SKM-1 (cell line): Measurements from ENCODE around the gene EPHB1.

Source experiments
- DNase-seq: peaks from one replicate; lab custom pipeline; 2025; ENCODE audit not compliant: unreplicated experiment; lab: John Stamatoyannopoulos, UW

EPHB1 gene

DNA sequence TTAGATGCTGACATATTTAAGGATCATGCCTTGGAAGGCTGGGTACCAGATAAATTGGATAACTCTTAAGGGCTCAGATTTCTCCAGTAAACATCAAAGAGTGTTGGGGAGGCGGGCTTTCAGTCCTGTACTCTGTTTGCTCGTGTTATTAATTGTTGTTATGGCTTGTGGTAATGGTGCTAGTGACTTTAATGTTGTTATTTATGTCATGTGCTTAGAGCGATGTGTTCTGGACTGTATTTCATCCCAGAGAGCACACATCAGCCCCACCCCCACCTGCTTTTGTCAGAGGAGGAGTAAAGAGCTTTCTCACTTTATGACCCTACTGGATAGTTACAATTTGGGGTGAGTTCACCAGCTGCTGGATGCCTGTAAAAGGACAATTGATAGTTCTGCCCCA, 386.3 kb downstream of the EPHB1 start:
- DNase-seq, result no peak

DNA sequence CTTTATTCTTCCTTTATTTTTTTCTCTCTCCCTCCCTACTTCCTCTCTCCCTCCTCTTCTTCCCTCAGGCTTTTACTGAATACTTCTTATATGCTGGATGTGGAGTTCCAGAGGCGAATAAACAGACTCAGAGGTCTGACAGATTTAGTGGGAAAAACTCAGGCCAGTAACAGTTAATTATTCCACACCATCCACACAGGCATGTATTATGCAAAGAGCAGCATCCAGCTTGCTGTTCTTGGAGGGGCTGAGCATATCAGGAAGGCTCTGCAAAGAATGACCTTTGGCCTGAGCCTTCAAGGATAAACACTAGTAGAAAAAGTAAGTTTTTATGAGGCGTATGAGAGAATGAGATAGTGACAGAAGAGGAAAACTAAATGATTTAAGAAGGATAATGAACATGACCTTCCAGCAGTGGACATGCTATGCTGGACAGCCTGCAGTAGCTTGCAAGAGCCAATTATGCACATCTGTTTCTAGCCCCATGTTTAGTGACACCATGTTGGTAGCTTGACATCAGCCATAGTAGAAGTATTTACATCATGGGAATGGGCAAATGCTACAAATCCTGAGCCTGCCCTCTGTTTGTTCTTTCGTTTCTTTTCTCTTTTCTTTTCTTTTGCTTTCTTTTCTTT, 387.4 kb downstream of the EPHB1 start:
- no peak for DNase-seq

DNA sequence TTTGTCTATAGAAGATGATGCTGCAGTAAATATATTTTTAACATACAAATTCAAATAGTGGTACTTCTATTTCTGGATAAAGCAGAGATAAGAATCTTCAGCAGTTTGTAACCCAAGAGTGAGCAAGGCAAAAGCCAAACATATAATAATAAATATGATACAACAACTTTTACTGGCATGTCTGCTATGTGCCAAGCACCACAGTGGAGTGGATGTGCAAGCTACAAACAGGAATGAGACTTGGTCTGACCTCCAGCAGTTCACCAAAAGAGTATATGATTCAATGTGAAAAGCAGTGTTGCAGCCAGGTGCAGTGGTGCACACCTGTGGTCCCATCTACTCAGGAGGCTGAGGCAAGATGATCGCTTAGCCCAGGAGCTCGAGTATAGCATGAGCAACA, 395.6 kb downstream of the EPHB1 start:
- no peak for DNase-seq

DNA sequence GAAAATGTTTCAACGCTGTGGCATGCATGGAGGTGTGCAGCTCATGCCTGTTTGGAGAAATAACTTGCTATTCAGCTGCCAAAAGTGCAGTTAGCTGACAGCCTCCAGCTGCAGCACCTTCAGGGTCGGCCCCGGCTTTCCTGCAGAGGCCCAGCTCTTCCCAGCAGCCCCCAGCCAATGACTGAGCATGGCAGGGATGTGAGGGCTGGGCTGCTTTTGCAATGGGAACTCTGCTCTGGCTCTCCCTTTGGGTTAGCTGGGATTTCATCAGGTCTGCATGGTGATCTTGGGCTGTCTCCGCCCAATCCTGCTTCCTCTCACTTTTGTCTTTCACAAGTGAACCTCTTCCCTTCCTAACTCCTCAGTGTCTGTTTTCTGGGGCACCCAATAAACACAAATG, 396.6 kb downstream of the EPHB1 start:
- DNase-seq, result no peak

DNA sequence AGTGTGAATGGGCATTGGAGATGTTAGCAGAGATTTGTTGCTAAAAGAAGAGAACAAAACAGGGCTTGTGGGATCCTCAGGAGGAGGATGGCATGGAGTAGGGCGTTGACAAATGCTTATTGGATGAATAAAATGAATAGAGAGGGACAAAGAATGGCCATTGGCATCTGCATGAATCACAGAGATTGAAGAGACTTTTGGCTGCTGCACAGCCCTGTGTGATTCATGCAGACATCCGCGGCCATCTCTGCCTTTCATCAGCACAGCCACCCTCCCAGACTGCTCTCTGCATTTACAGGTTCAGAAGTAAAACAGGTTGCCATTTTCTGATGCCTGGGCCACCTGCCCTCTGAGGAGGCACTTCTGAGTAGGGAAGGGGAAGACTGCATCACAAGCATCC, 397.9 kb downstream of the EPHB1 start:
- DNase-seq, result no peak

DNA sequence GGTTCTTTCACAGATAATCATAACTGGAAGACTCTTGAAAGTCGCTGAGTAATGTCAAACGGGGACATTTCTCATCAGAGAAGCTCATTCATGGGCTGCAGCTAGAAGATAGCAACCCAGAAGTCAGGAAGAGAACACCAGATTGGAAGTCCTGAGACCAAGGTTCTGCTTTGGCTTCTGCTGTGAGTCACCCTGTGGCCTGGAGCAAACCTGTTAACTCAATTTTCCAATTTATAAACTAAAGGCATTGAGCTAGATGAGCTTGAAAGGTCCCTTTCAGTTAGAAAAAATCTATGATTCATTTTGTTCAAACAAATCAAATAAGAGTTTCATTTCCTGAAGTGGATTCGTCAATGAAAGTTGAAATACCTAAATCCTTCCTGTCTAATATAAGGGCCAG, 402.2 kb downstream of the EPHB1 start:
- DNase-seq, result no peak

DNA sequence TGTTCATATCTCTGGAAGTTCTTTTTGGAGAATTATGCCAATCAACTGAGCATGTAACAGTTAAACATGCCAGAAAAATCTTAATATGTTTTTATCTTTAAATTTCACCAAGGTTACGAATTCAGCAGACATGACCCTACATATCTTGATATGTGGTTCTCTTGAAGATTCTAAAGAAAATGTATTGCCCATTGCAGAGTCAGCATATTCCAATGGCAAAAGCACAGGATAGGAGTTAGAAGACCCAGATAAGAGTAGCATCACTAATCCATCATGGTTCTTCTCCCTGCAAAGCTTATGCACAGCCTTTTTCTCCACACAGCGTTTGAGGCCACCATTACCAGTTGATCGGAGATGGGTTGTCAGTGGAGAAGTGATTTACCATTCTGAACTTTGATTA, 402.8 kb downstream of the EPHB1 start:
- no peak for DNase-seq

DNA sequence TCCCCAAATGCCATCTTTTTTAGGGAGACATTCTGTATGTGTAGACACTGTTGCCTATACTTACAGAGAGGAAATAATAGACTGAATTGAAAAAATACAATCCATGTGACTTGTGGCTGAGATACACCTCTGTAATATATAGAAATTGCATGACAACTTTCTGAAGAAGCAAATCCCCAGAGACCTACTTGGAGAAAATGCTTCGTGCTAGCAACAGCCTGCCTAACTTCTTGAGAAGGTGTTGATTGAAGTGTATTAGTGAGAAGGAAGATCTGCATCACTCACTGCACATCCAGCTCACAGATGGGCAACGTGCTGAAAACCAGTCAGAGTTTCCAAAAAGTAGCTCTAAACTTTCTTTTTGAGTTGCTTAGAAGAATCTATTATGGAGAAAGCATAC, 404.1 kb downstream of the EPHB1 start:
- no peak for DNase-seq

DNA sequence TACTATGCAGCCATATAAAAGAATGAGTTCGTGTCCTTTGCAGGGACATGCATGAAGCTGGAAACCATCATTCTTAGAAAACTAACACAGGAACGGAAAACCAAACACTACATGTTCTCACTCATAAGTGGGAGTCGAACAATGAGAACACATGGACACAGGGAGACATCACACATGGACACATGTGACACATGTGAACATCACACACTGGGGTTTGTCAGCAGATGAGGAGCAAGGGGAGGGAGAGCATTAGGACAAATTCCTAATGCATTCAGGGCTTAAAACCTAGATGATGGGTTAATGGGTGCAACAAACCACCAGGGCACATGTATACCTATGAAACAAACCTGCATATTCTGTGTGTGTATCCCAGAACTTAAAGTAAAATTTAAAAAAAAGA, 408.0 kb downstream of the EPHB1 start:
- DNase-seq, result no peak

DNA sequence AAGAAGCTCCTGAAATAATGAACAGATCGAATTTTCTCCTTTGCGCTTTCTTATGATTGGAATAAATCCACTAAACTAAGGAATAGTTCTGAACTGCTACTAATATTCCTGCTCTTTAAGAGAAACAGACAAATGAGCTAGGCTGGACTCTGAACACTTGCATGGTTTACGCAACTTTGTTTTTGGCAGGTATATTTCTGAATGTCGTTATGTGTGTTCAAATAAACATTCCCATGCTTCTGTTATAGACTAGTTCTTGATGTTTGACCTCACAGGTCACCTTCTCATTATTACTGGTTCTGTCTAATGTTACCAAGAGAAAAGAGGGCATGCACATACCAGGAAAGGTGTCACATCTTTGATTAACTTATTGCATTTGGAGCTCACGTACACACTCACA, 418.2 kb downstream of the EPHB1 start:
- no peak for DNase-seq

DNA sequence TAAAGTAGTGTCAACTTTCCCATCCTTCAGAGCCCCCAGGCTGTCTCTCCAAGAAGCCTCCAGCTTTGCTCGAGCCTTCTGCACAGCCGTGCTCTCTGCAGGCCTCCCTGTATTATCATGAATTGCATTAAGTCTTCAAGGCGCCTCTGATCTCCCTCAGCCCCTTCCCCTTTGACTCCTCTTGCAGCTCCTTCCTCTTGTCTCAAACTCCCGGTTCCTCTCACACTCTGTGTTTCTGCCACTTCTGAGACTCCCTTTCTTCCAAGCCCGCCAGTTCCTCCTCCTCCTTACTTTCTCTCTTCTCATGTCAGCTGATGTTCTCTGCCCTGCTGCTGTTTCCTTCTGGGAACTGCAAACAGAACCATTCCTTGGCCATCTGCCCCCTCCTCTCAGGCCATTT, 418.8 kb downstream of the EPHB1 start:
- no peak for DNase-seq

DNA sequence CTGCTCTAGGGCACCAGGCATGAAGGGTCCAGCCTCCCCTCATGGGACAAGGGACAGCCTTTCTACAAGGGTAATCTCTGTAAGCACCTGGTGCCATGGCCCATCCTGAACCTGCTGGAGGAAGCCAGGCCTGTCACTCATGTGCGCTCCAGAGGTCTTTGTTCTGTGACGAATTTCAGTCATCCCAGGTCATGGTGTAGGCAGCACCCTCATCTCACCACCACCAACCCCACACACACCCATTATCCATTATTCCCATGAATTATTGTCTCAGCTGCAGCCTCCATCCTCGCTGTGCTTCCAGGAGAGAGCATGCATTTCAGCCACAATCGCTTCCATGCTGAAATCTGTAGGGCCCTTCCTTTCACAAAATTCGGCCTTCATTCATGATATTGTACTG, 419.3 kb downstream of the EPHB1 start:
- no peak for DNase-seq

DNA sequence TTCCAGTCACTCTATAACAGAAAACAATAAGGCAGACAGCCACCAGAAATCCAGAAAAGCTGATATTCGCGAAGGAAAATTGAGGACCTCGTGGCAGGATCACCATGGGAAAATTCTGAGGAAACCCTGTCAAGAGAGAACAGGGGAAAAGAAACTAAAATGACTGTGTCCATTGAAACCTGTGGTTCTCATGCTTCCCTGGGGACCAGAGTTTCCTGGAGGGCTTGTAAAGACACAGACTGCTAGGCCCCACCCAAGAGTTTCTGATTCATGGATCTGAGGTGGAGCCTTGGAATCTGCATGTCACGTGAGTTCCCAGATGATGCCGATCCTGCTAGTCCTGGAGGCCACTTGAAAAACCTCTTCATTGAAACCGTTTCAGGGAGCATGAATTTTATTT, 420.5 kb downstream of the EPHB1 start:
- no peak for DNase-seq

DNA sequence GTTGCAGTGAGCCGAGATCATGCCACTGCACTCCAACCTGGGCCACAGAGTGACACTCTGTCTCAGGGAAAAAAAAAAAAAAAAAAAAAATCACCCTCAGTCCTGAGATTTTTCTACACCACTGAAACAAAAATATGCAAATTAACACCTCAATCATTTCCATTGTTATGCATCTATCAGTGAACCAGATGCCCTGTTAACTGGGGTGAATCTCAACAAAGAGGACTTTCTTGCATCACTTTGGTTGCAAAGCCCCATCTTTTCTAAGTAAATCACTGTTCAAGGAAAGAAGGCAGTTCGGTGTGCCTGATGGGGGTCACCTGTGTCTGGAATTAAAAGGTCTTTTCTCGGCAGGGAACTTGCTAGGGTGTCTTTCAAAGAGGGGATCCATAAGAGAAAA, 421.6 kb downstream of the EPHB1 start:
- no peak for DNase-seq

DNA sequence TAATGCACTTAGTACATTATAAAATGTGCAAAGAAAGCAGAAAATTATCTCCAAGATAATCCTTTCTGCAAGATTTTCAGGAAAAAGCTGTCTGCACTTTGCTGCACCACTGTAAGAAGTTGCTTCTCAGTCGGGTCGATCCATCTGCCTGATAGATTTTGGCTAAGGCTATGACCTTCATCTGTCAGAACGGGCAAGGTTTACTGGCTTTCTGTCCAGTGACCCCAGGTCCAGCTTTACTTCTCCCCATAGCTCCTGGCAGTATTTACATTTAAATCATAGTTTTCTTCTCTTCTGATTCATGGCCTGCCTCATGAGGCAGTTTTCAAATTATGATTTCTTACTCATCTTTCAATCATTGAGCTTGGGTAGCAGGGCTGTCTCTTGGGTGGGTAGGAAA, 422.7 kb downstream of the EPHB1 start:
- no peak for DNase-seq

DNA sequence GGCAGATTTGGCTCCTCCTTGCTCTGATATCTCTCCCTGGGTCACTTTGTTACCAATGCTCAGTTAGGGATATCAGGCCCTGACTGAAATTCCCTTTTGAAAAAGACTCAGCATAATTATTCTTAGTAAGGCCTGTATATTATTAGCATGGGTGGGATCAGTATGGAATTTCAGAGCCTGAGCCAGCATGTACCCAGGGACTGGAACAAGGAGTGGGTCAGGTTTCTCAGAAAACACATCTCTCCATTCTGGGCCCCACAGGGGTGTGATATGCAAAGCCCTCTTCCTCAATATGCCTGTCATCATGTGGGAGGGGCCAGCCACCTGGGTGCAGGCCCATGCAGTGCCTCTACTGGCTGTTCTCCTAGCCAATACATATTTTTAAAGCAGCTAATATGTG, 423.2 kb downstream of the EPHB1 start:
- DNase-seq, result no peak

DNA sequence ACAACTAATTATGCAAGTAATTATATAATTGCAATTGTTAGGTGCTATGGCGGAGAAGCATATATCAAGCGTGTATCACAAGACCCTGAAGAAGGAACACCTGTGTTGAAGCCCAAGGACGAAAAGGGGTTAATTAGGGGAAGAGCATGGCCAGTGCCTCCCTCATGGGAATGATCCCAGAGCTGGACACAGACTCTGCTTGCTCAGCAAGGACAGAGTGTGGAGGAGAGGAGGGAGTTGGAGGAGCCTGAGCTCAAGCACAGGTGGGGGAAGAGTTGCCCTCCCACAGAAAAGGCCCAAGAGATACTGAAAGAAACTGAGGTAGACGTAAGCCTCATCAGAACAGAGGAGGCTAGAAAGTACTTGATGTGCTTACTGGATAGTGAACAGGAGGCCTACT, 423.7 kb downstream of the EPHB1 start:
- no peak for DNase-seq

DNA sequence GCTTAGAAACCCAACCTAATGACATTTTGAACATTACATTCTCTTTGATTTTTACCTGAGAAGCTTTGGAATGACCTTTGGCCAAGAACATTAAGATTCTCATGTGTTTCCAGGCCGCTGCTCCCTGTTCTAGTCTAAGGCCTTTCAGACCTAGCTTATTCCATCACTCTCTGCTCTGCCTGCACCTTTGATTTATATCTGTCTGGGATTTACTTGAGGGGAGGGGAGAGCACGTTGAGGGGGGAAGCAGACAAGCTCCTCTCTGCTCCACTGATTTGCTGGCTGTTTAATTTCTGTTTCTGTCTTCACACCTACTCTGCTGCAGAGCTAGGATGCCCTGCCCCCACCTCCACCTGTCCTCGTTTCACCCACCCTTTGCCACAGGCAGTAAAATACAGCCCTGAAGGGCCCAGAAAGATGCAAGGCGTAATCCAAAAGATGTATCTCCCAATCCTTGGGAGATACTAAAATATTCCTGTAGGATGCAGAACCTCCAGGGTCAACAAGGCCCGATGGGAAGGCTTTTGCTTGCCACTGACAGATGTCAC, 429.8 kb downstream of the EPHB1 start:
- DNase-seq, result no peak

DNA sequence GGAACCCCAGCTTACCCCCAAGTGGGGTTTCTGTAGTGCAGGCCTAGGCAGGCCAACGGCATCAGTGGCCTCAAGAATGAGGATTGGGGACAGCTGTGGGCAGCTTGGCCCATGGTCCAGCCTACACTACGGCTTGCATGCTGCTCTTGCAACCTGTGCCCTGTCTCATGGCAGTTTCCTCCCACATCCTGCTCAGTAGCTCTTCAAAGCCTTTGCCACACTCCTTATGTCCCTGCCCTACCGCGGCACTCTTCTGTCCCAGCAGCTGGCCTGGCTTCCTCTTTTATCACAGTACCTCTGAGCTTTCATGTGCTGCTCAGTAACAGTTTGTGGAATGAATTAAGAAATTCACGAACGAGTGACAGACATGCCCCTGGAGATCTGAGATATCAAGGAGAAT, 431.0 kb downstream of the EPHB1 start:
- DNase-seq, result peak; percentile 77

DNA sequence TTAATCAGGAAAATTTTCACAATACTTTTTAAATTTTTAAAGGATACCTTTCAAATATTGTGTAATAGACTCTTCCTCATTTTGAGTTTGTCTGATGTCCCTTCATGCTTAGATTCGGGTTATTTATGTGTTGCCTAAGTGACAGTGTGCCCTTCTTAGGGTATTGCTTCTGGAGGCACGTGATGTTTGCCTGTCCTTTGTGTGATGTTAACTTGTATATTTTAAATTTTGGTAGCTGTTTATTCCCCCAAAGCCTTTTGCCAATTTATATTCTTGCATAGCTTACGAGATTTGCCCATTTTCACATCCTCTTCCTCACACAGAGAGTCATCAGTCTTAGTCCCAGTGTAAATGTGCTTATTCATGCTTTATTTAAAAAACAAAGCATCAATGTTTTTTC, 433.1 kb downstream of the EPHB1 start:
- peak; percentile 43 for DNase-seq

DNA sequence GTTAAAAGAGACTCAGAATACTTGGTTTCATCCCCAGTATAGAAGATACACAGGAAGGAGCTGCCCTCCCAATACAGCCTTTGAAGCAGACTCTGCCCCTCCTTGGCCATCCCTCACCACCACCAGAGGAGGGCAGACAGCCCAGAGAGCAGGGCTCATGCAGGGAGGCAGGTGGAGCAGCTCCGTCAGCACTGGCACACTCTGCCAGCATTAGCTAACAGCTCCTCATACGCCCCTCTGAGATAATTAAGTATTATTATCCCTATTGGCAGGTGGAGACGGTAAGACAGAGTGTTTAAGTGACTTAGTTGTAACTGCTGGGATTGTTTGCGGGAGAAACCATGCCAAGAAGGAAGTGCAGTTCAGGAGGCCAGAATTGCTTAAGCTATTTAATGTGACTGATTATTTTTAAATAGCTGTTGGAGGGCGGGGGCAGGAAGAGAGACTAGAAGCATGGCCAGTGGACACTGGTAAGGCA, 434.0 kb downstream of the EPHB1 start:
- DNase-seq, result no peak

DNA sequence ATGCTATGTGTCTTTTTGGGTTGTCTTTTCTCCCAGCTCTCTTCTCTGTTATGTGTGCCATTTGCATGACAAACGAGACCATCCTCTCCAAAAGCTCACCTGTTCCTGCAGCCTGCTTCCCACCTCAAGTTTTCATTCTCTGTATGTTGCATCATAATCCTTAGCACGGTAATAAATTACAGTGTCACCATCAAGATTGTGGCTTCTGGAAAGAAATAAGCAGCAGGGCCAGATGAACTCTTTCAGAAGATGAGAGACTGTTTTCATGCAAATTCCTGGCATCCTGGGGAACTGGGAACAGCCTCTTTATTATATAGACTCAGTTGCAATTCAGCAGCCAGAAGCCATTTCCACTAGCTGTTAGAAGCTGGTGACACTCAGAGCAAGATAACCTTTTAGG, 436.7 kb downstream of the EPHB1 start:
- DNase-seq, result no peak

DNA sequence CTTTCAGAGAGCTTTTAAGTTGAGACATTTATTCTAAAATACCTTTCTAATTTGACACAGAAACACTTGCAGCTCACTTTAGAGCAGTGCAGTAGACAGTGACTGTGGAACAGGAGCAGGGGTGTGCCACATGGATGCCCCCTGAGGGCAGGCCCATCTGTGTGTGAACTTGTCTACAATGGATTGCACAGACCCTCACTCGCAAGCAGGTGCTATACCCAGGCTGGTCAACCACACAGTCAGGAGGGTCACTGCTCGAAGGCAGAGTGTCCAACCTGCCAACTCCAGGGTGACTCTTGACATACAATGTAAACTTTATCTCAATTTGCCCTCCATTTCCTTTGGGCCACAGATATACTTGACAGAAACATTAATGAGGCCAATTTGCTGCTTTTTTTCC, 437.2 kb downstream of the EPHB1 start:
- DNase-seq, result no peak
